A549 (cell line): ENCODE results near the gene ADPGK. TPM values are rescaled to one million over a fixed set of nuclear protein-coding genes. Genes with fewer than 3 reads are reported as not detected.

ENCODE experiments used
- ATAC-seq, 2 experiments: fragments of 200-7000 bp in 1 of 2; fragments of >200 bp in 1 of 2; cut with Nextera tagmentation in 1 of 2; cut with Tn5 transposase in 1 of 2; 3 replicates each; pipeline versions ENCODE4 v1.8.0 to v1.9.1; 2018 to 2020; ENCODE audit warnings: mild to moderate bottlenecking in 1 of 2, moderate library complexity in 1 of 2
- CTCF ChIA-PET: fragments of 300-600 bp; sonication (Branson Sonifier 250); formaldehyde crosslinking; extraction: SDS; loops from one replicate; lab custom pipeline; 2021; ENCODE audit warnings: antibody characterized with exemption, inconsistent platforms; lab: Yijun Ruan, JAX
- POLR2A ChIA-PET: fragments of 350-600 bp; formaldehyde crosslinking; extraction: SDS; loops from one replicate; lab custom pipeline; 2021; ENCODE audit warnings: antibody characterized with exemption, inconsistent platforms; lab: Yijun Ruan, JAX
- DNase-seq, 2 experiments: peaks; one replicate each; pipeline versions ENCODE4 v3.0.0 to v3.0.0-alpha.2; 2011 to 2016; ENCODE audit warnings: low read depth in 1 of 2, low spot score in 1 of 2
- FAIRE-seq: peaks from 2 replicates; lab custom pipeline; 2011; peaks lifted over from hg19 to GRCh38; lab: Jason Lieb, UNC
- H3K27ac ChIP-seq, 2 experiments: fragments of >200 bp; sonication (Bioruptor Twin); formaldehyde crosslinking; 3 replicates each; pipeline ENCODE4 v1.5.1; 2016 to 2017
- H3K4me1 ChIP-seq: fragments of >200 bp; sonication (Bioruptor Twin); formaldehyde crosslinking; 3 replicates; pipeline ENCODE4 v1.6.1; 2016
- H3K4me2 ChIP-seq: fragments of >200 bp; sonication (Bioruptor Twin); formaldehyde crosslinking; 3 replicates; pipeline ENCODE4 v1.6.1; 2016
- H3K4me3 ChIP-seq: fragments of >200 bp; sonication (Bioruptor Twin); formaldehyde crosslinking; 3 replicates; pipeline ENCODE4 v1.5.1; 2016
- H3K9me3 ChIP-seq: fragments of >200 bp; sonication (Bioruptor Twin); formaldehyde crosslinking; 3 replicates; pipeline ENCODE4 v1.6.1; 2016
- CBX2 ChIP-seq: fragments of 200-600 bp; sonication (generic); IDR thresholded peaks from 2 replicates; pipeline ENCODE4 v1.6.1; 2016; ENCODE audit warnings: low read depth, mild to moderate bottlenecking, borderline replicate concordance
- CBX8 ChIP-seq: fragments of 200-600 bp; sonication (generic); IDR thresholded peaks from 2 replicates; pipeline ENCODE4 v1.6.1; 2016
- EP300 ChIP-seq, 2 experiments: fragments of >200 bp; sonication (Bioruptor Twin); formaldehyde crosslinking; IDR thresholded peaks; 2 replicates in 1 of 2; 3 replicates in 1 of 2; pipeline ENCODE4 v1.6.1; 2016 to 2017
- HDAC2 ChIP-seq: fragments of 200-600 bp; sonication (generic); IDR thresholded peaks from 2 replicates; pipeline ENCODE4 v1.6.1; 2016
- HES2 ChIP-seq: fragments of >200 bp; sonication (Bioruptor Twin); formaldehyde crosslinking; IDR thresholded peaks from 2 replicates; pipeline ENCODE4 v1.6.1; 2016
- HOXA7 ChIP-seq: fragments of 250-450 bp; sonication (Bioruptor Pico); IDR thresholded peaks from 2 replicates; pipeline ENCODE4 v1.5.0; 2020; ENCODE audit warnings: mild to moderate bottlenecking, moderate library complexity
- JUNB ChIP-seq: fragments of >200 bp; sonication (Bioruptor Twin); formaldehyde crosslinking; IDR thresholded peaks from 2 replicates; pipeline ENCODE4 v1.6.1; 2016
- KDM1A ChIP-seq: fragments of 200-600 bp; sonication (generic); IDR thresholded peaks from 2 replicates; pipeline ENCODE4 v1.6.1; 2016; ENCODE audit warnings: low read depth, mild to moderate bottlenecking
- MYC ChIP-seq: IDR thresholded peaks from 2 replicates; pipeline ENCODE4 v1.6.1; 2012; ENCODE audit warnings: mild to moderate bottlenecking, inconsistent platforms, low read length, improper control_type of control experiment, borderline replicate concordance
- NFE2L2 ChIP-seq: fragments of 150-350 bp; conservative IDR thresholded peaks from 2 replicates; pipeline ENCODE4 v1.6.1; 2014; ENCODE audit warnings: low read length
- PBX3 ChIP-seq: IDR thresholded peaks from 2 replicates; pipeline ENCODE4 v1.6.1; 2012
- PHF8 ChIP-seq: fragments of 200-600 bp; sonication (generic); IDR thresholded peaks from 2 replicates; pipeline ENCODE4 v1.6.1; 2016; ENCODE audit warnings: low read depth, mild to moderate bottlenecking, antibody characterized with exemption, moderate library complexity, borderline replicate concordance
- RAD21 ChIP-seq, 2 experiments: fragments of >200 bp in 1 of 2; sonication (Bioruptor Twin) in 1 of 2; formaldehyde crosslinking in 1 of 2; IDR thresholded peaks in 1 of 2; conservative IDR thresholded peaks in 1 of 2; 2 replicates in 1 of 2; 3 replicates in 1 of 2; pipeline ENCODE4 v1.6.1; 2012 to 2018; ENCODE audit warnings: inconsistent platforms in 1 of 2
- RCOR1 ChIP-seq: fragments of 150-350 bp; IDR thresholded peaks from 2 replicates; pipeline ENCODE4 v1.6.1; 2014; ENCODE audit warnings: antibody characterized with exemption, low read length, low read depth
- REST ChIP-seq: fragments of 200-600 bp; sonication (generic); IDR thresholded peaks from 2 replicates; pipeline ENCODE4 v1.6.1; 2016; ENCODE audit warnings: antibody characterized with exemption, mild to moderate bottlenecking, moderate library complexity
- RNF2 ChIP-seq: fragments of 200-600 bp; sonication (generic); IDR thresholded peaks from 2 replicates; pipeline ENCODE4 v1.6.1; 2016; ENCODE audit warnings: low read depth, mild to moderate bottlenecking, antibody characterized with exemption, moderate library complexity, borderline replicate concordance
- SREBF2 ChIP-seq: fragments of 450-650 bp; IDR thresholded peaks from 2 replicates; pipeline ENCODE4 v1.6.1; 2014; ENCODE audit warnings: mild to moderate bottlenecking, moderate library complexity
- TFCP2L1 ChIP-seq: fragments of 250-450 bp; sonication (Bioruptor Pico); IDR thresholded peaks from 2 replicates; pipeline ENCODE4 v1.5.0; 2021; ENCODE audit warnings: mild to moderate bottlenecking
- ZSCAN20 ChIP-seq: fragments of 250-450 bp; sonication (Bioruptor Pico); IDR thresholded peaks from 2 replicates; pipeline ENCODE4 v1.8.0; 2022; ENCODE audit warnings: mild to moderate bottlenecking, moderate library complexity
- WGBS: methylation state at CpG from one replicate; pipeline ENCODE4 v1.1.6; 2017; ENCODE audit errors: missing lambda C conversion rate; 5-methylcytosine and 5-hydroxymethylcytosine counted together
- polyA plus RNA-seq, 4 experiments: library from polyadenylated mRNA; depleted of rRNA in 3 of 4; stranded (reverse); fragments of >200 nt; fragmentation: RNase III in 1 of 4; extraction: RNeasy Plus Mini Kit Qiagen cat#74134 plus additional on column Dnase treatment in 1 of 4; gene quantifications; 2 replicates in 3 of 4; 3 replicates in 1 of 4; pipeline ENCODE4 v1.2.3, GENCODE V29; 2011 to 2017

ADPGK gene
- polyA plus RNA-seq, 2 of the 4 experiments (the other 2 are of a cell fraction): 56.6 to 98.3 TPM

GRCh38 chr15:72786676-72787345 lies 3.3 kb upstream of the ADPGK start:
- 71% methylated on average over 8 of the region's 8 CpGs for WGBS
- Histone ChIP-seq H3K4me3 (no peak overlapping the region), H3K4me2 (no peak overlapping the region), H3K4me1 (peaks cover 11% of the 10 kb centered on the region), H3K9me3 (no peaks in the 10 kb centered on the region), H3K27ac (no peak overlapping the region)
- DNase-seq: no peak
- no peak for ATAC-seq
- FAIRE-seq: no peak
- TF ChIP-seq HES2 (no peak), RNF2 (no peak), PHF8 (no peak)
- CTCF ChIA-PET: interaction anchor here (1.0 to 3.4 kb wide), 5 partner anchors 8 to 295 kb away, joined by 3 to 27 read pairs (median 7); partner anchors contain the start of gene NEO1
- POLR2A ChIA-PET: no interaction called here

- DNase-seq (no peak), FAIRE-seq (no peak), ATAC-seq (no peak)
- Histone ChIP-seq H3K27ac (no peak overlapping the region), H3K4me1 (peaks cover 16% of the 10 kb centered on the region), H3K4me2 (no peak overlapping the region), H3K4me3 (no peak overlapping the region), H3K9me3 (no peaks in the 10 kb centered on the region)
- ChIA-PET CTCF (interaction anchor here (0.5 to 3.4 kb wide), 9 partner anchors 8 to 296 kb away, joined by 3 to 27 read pairs (median 5); partner anchors contain the start of gene NEO1), POLR2A (no interaction called here)
- WGBS: 85% methylated on average over 4 of the region's 4 CpGs
- TF ChIP-seq REST (no peak), CBX2 (no peak), EP300 (IDR thresholded peaks at IDR 0.05) (no peak), SREBF2 (no peak), CBX8 (no peak), RCOR1 (no peak), PBX3 (no peak), HOXA7 (CRISPR knock-in tag) (no peak), HDAC2 (no peak), RAD21 (conservative IDR thresholded peaks at IDR 0.05 in 1 of 2, IDR thresholded peaks at IDR 0.05 in 1 of 2) (no peak), ZSCAN20 (CRISPR knock-in tag) (no peak), KDM1A (no peak), JUNB (no peak)
These were observed 2.7 kb upstream of the ADPGK start for GRCh38 chr15:72786242-72786641.

- FAIRE-seq (no peak), ATAC-seq (no peak), DNase-seq (no peak)
- H3K4me2 ChIP-seq: no peak overlapping the region
- peaks cover 16% of the 10 kb centered on the region for H3K4me1 ChIP-seq
- no peaks in the 10 kb centered on the region for H3K9me3 ChIP-seq
- 71% methylated on average over 2 of the region's 2 CpGs for WGBS
- H3K4me3 ChIP-seq: no peak overlapping the region
- CTCF ChIA-PET: interaction anchor here (0.5 to 3.4 kb wide), 8 partner anchors 9 to 296 kb away, joined by 3 to 27 read pairs (median 4); partner anchors contain the start of gene NEO1
- H3K27ac ChIP-seq: no peak overlapping the region
- no peak for TF ChIP-seq MYC
- TF ChIP-seq RCOR1: no peak
- no peak for TF ChIP-seq NFE2L2
- no peak for TF ChIP-seq SREBF2
- TF ChIP-seq TFCP2L1 (CRISPR knock-in tag): no peak
- POLR2A ChIA-PET: no interaction called here
These were observed 2.3 kb upstream of the ADPGK start for GRCh38 chr15:72785841-72786240.
